Endothelial cell of umbilical vein (primary cell): ENCODE results near the gene LAMA5. TPM values are rescaled to one million over a fixed set of nuclear protein-coding genes. Genes with fewer than 3 reads are reported as not detected.

Experiments
- BruUV-seq: library from RNA; stranded (reverse); fragments of 400-500 nt; replicated peaks from 2 replicates; lab custom pipeline; 2021; lab: Mats Ljungman, UMichigan
- CTCF ChIA-PET: fragments of 300-600, 350-600 bp; sonication (Branson Sonifier 250); formaldehyde crosslinking; loops from one replicate; lab custom pipeline; 2021; ENCODE audit warnings: antibody characterized with exemption, inconsistent platforms; lab: Charles Lee
- POLR2A ChIA-PET: fragments of 300-600, 350-600 bp; sonication (Branson Sonifier 250); formaldehyde crosslinking; loops from one replicate; lab custom pipeline; 2021; ENCODE audit warnings: antibody characterized with exemption, inconsistent platforms; lab: Charles Lee
- DNase-seq: peaks from one replicate; pipeline ENCODE4 v3.0.0-alpha.2; 2011; ENCODE audit warnings: low read depth, low spot score
- FAIRE-seq: peaks from 2 replicates; lab custom pipeline; 2011; peaks lifted over from hg19 to GRCh38; lab: Jason Lieb, UNC
- H2AFZ ChIP-seq: 2 replicates; pipeline ENCODE4 v1.6.0; 2012; ENCODE audit warnings: low read depth, low read length, control low read depth, inconsistent platforms
- H3K27ac ChIP-seq: 2 replicates; pipeline ENCODE4 v1.5.1; 2011; ENCODE audit warnings: low read depth, mild to moderate bottlenecking, control low read depth, low read length, moderate library complexity; ENCODE audit not compliant: insufficient read depth
- H3K27me3 ChIP-seq, 2 experiments: 2 replicates each; pipeline versions ENCODE4 v1.6.0 to v1.6.1; 2011; ENCODE audit warnings: low read length in 2 of 2, mixed read lengths in 1 of 2; ENCODE audit not compliant: control insufficient read depth in 2 of 2, insufficient read depth in 2 of 2
- H3K36me3 ChIP-seq, 2 experiments: 2 replicates in 1 of 2; 3 replicates in 1 of 2; pipeline ENCODE4 v1.5.1; 2011; ENCODE audit warnings: low read length in 2 of 2, mild to moderate bottlenecking in 1 of 2, moderate library complexity in 1 of 2; ENCODE audit not compliant: control insufficient read depth in 2 of 2, insufficient read depth in 2 of 2; ENCODE audit errors: extremely low read depth in 1 of 2
- H3K4me1 ChIP-seq: 3 replicates; pipeline ENCODE4 v1.5.1; 2011; ENCODE audit warnings: mild to moderate bottlenecking, low read length; ENCODE audit not compliant: control insufficient read depth, insufficient read depth; ENCODE audit errors: extremely low read depth
- H3K4me2 ChIP-seq: 2 replicates; pipeline ENCODE4 v1.6.1; 2011; ENCODE audit warnings: low read length, control low read depth, mixed read lengths; ENCODE audit not compliant: insufficient read depth
- H3K4me3 ChIP-seq, 3 experiments: fragments of 200-600 bp in 1 of 3; sonication (generic), shearing (Covaris generic) in 1 of 3; replicated peaks in 1 of 3; 2 replicates each; pipeline ENCODE4 v1.5.1; 2011 to 2016; ENCODE audit warnings: control low read depth in 3 of 3, low read length in 3 of 3, mild to moderate bottlenecking in 2 of 3, inconsistent platforms in 1 of 3, low read depth in 1 of 3, moderate library complexity in 1 of 3; ENCODE audit not compliant: insufficient read depth in 1 of 3
- H3K79me2 ChIP-seq: 2 replicates; pipeline ENCODE4 v1.6.0; 2012; ENCODE audit warnings: low read length, inconsistent platforms; ENCODE audit not compliant: control insufficient read depth, insufficient read depth
- H3K9ac ChIP-seq: replicated peaks from 2 replicates; pipeline ENCODE3; 2011; ENCODE audit warnings: low read length, control low read depth; ENCODE audit not compliant: insufficient read depth; ENCODE audit errors: extremely low read depth
- H3K9me1 ChIP-seq: replicated peaks from 3 replicates; pipeline ENCODE4 v1.6.0; 2011; ENCODE audit warnings: mild to moderate bottlenecking, low read length; ENCODE audit not compliant: control insufficient read depth, insufficient read depth; ENCODE audit errors: extremely low read depth
- H3K9me3 ChIP-seq: replicated peaks from 2 replicates; pipeline ENCODE4 v1.5.1; 2012; ENCODE audit warnings: low read length, inconsistent platforms; ENCODE audit not compliant: control insufficient read depth, insufficient read depth
- H4K20me1 ChIP-seq: replicated peaks from 2 replicates; pipeline ENCODE3; 2011; ENCODE audit warnings: mild to moderate bottlenecking, low read length; ENCODE audit not compliant: control insufficient read depth, insufficient read depth; ENCODE audit errors: extremely low read depth
- CTCF ChIP-seq, 2 donors: IDR thresholded peaks; 1 replicate in 1 of 2; 2 replicates in 1 of 2; pipeline ENCODE4 v1.5.1; 2011; ENCODE audit warnings: low read length in 2 of 2, mild to moderate bottlenecking in 2 of 2, moderate library complexity in 2 of 2, control low read depth in 1 of 2, inconsistent platforms in 1 of 2, low read depth in 1 of 2; ENCODE audit not compliant: insufficient read depth in 1 of 2; ENCODE audit errors: extremely low read depth in 1 of 2
- EZH2 ChIP-seq: IDR thresholded peaks from 2 replicates; pipeline ENCODE4 v1.6.1; 2012; ENCODE audit warnings: borderline replicate concordance, low read depth, mild to moderate bottlenecking, moderate library complexity, low read length, inconsistent platforms; ENCODE audit not compliant: severe bottlenecking
- FOS ChIP-seq: IDR thresholded peaks from 2 replicates; pipeline ENCODE4 v1.6.1; 2011; ENCODE audit warnings: mild to moderate bottlenecking, low read length, moderate library complexity, borderline replicate concordance; ENCODE audit not compliant: insufficient read depth
- GATA2 ChIP-seq: IDR thresholded peaks from 2 replicates; pipeline ENCODE4 v1.7.0; 2011; ENCODE audit warnings: low read depth, mild to moderate bottlenecking, moderate library complexity, mixed read lengths, low read length; ENCODE audit not compliant: insufficient read length, insufficient read depth
- JUN ChIP-seq: IDR thresholded peaks from 2 replicates; pipeline ENCODE4 v1.6.1; 2011; ENCODE audit warnings: borderline replicate concordance, low read depth; ENCODE audit not compliant: insufficient read length, insufficient read depth
- MAX ChIP-seq: IDR thresholded peaks from 2 replicates; pipeline ENCODE4 v1.6.1; 2011; ENCODE audit not compliant: insufficient read depth, insufficient read length
- MYC ChIP-seq: IDR thresholded peaks from one replicate; pipeline ENCODE4 v1.6.1; 2011; ENCODE audit warnings: mild to moderate bottlenecking, low read depth, low read length
- POLR2A ChIP-seq: IDR thresholded peaks from 2 replicates; pipeline ENCODE4 v1.6.1; 2012; ENCODE audit warnings: low read depth, mild to moderate bottlenecking, control low read depth, low read length
- POLR2AphosphoS5 ChIP-seq: IDR thresholded peaks from 2 replicates; pipeline ENCODE4 v1.6.1; 2012; ENCODE audit warnings: low read depth, mild to moderate bottlenecking, control low read depth, low read length, moderate library complexity; ENCODE audit not compliant: insufficient read depth
- dilution Hi-C: fragments of 300-500 bp; cut with MboI; formaldehyde crosslinking; loops from one replicate; pipeline ENCODE4 v1.15.0; 2019; ENCODE audit warnings: low sequenced_read_pairs; ENCODE audit not compliant: extremely low pct_ligation_motif_present
- intact Hi-C: fragments of 100-400 bp; cut with micrococcal nuclease; formaldehyde crosslinking; loops from one replicate; pipeline ENCODE4 v1.10.0; 2022
- polyA plus RNA-seq, 4 experiments: library from polyadenylated mRNA; depleted of rRNA in 3 of 4; stranded (reverse) in 3 of 4; unstranded in 1 of 4; fragments of >200 nt; gene quantifications; 2 replicates each; pipeline versions ENCODE4 v1.2.1 to v1.2.3, GENCODE V29; 2011 to 2012; ENCODE audit warnings: missing spikeins in 1 of 4
- total RNA-seq: library from RNA; stranded (reverse); gene quantifications from 2 replicates; pipeline ENCODE4 v1.2.3, GENCODE V29; 2021

Gene LAMA5
- total and polyA plus RNA-seq, 2 donors (not counting 3 experiments of a cell fraction or from before 2014, with no cell fraction given), result 24.0 to 145 TPM

- FAIRE-seq (no peak), DNase-seq (no peak)
- no TSS peak for BruUV-seq
- Histone ChIP-seq H3K4me3 (no peak overlapping the region), H3K36me3 (peaks cover 0 to 2% of the 10 kb centered on the region in 2 experiments), H3K4me1 (peaks cover 50% of the 10 kb centered on the region), H3K79me2 (peaks cover 62% of the 10 kb centered on the region), H3K4me2 (peak overlapping the region; percentile 28), H3K9ac (peak overlapping the region; percentile 20), H2AFZ (no peak overlapping the region), H3K27ac (peak overlapping the region; percentile 89), H3K9me3 (no peaks in the 10 kb centered on the region), H3K9me1 (no peaks in the 10 kb centered on the region), H3K27me3 (no peaks in the 10 kb centered on the region), H4K20me1 (no peaks in the 10 kb centered on the region)
- CTCF ChIA-PET, result interaction anchor here (0.9 to 5.0 kb wide), 4 partner anchors 8 to 26 kb away, joined by 3 to 50 read pairs (median 18); partner anchors contain the start of gene LAMA5
- POLR2A ChIA-PET, result no interaction called here
- intact Hi-C loops (loop anchor here (1.0 to 5.0 kb wide), 4 partner anchors 9 to 49 kb away; no protein-coding TSS in a partner anchor), dilution Hi-C loops (no loop called here)
- TF ChIP-seq POLR2AphosphoS5, result no peak
Measured at GRCh38 chr20:62356589-62357186, 10.4 kb downstream of the LAMA5 start.

- H3K4me2 ChIP-seq, result peak overlapping the region; percentile 28
- dilution Hi-C loops (no loop called here), intact Hi-C loops (loop anchor here (5.0 kb wide), 1 partner anchor 34 kb away; no protein-coding TSS in a partner anchor)
- CTCF ChIA-PET, result interaction anchor here (0.9 to 5.0 kb wide), 4 partner anchors 9 to 27 kb away, joined by 3 to 50 read pairs (median 18); partner anchors contain the start of gene LAMA5
- peaks cover 58% of the 10 kb centered on the region for H3K79me2 ChIP-seq
- BruUV-seq, result no TSS peak
- no peaks in the 10 kb centered on the region for H4K20me1 ChIP-seq
- no peak overlapping the region for H2AFZ ChIP-seq
- POLR2A ChIA-PET, result no interaction called here
- peak overlapping the region; percentile 20 for H3K9ac ChIP-seq
- DNase-seq, result peak; percentile 13
- H3K4me1 ChIP-seq, result peaks cover 49% of the 10 kb centered on the region
- H3K9me3 ChIP-seq, result no peaks in the 10 kb centered on the region
- H3K9me1 ChIP-seq, result no peaks in the 10 kb centered on the region
- peak overlapping the region; percentile 89 for H3K27ac ChIP-seq
- H3K4me3 ChIP-seq, result no peak overlapping the region
- H3K27me3 ChIP-seq, result no peaks in the 10 kb centered on the region
- H3K36me3 ChIP-seq, result peaks cover 1 to 6% of the 10 kb centered on the region in 2 experiments
- no peak for TF ChIP-seq CTCF (IDR thresholded peaks at IDR 0.05; ENCODE audit: extremely low read depth in 1 of 2, insufficient read depth in 1 of 2, low read depth in 1 of 2, low read length in 2 of 2)
- TF ChIP-seq MYC, result no peak
- no peak for TF ChIP-seq FOS
- TF ChIP-seq EZH2, result no peak
- no peak for TF ChIP-seq JUN
- no peak for TF ChIP-seq POLR2A
- no peak for TF ChIP-seq MAX
- TF ChIP-seq POLR2AphosphoS5, result no peak
- no peak for TF ChIP-seq GATA2
- FAIRE-seq, result peak; percentile 54
Measured at GRCh38 chr20:62355878-62356588, 11.1 kb downstream of the LAMA5 start.
